IPS DF 19.7 (cell line): ENCODE measurements around the gene PRKCE.
"Not testable (repeated sequence)": the region's sequence is repeated elsewhere in the genome, so short reads cannot be mapped to it uniquely, and the experiment has no call there.

Experiments used
- DNase-seq: peaks from one replicate; pipeline ENCODE4 v3.0.0-alpha.2; 2013; ENCODE audit warnings: low read depth, low spot score

PRKCE gene

DNA sequence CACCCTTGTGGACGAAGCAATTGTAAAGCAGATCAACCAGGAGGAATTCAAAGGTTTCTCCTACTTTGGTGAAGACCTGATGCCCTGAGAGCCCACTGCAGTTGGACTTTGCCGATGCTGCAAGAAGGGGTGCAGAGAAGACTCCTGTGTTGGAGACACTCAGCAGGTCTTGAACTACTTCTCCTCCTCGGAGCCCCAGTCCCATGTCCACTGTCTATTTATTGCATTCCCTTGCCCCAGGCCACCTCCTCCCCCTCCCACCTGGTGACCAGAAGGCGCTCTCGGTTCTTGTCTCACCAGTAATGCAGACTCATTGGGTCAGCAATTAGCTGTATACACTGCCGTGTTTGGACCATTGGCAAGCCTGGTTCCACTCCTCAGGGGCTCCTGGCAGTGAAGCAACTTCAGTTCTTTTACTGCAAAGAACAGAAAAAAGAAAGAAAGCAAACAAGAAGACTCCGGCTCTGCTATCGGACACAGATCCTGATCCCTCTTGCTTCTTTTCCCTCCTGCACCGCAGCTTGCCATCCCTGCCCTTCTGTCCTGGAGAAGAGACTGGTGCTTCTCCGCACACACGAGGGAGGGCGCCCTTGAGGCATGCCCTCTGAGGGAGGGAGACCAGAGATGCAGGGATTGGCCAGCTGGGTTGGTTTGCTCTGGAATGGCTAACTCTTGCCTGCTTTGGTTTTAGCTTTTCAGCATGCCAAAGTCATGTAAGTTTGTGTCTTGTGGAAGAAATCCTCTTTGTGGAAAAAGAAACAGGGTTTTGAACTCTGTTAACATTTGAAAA, 533.5 kb downstream of the PRKCE start:
- DNase-seq, result peak; percentile 28

DNA sequence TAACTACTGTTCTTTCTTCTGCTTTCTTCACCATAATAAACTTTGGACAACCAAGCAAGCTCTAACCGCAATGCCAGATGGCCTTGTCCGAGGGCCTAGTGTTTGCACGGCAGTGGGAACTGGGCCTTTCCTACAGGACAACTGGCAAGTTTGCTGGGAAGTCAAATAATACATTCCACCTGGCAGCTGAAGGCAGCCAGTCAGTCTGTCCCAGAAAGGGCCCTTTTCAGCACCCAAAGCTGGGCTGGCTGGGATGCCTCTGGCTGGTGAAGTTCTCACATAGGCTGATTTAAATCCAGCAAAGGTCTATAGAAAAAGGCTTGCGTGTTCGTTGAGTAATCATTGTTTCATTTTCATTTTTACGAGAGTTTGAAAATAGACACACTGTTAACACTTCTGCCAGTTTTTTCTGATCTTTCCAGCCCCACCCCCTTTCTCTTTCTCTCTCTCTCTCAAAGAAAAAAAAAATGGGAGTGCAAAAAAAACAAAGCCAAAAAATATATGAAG, 535.7 kb downstream of the PRKCE start:
- DNase-seq, result no peak

DNA sequence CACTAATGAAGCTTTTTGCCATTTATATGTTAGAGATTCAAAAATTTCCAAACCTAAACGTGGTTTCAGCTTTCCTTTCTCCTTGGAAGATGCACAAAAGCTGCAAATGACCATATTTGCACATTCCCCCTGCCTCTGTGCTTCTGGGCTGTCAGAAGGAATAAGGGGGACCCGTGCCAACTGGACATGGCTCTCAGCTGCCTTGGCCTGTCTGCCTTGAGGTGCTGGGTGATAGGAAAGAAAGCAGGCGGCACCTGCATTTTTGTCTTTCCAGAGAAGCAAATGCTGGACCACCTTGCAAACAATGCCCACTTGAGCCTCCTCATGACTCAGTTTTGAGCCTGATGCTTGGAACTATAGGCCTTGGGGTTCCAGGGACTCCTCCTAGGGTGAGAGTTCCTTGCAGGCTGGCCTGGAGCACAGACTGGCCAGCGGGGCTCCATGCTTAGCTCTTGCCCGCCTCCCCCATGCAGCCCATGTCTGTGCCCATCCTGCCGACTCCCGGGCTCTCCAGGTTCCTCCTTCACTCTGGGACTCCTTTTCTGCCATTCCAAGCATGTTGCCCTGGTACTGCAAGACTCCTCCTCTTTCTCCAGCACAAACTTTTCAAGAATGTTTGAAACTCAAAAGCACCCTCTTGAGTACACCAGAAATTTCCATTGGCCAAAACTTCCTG, 536.7 kb downstream of the PRKCE start:
- no peak for DNase-seq

DNA sequence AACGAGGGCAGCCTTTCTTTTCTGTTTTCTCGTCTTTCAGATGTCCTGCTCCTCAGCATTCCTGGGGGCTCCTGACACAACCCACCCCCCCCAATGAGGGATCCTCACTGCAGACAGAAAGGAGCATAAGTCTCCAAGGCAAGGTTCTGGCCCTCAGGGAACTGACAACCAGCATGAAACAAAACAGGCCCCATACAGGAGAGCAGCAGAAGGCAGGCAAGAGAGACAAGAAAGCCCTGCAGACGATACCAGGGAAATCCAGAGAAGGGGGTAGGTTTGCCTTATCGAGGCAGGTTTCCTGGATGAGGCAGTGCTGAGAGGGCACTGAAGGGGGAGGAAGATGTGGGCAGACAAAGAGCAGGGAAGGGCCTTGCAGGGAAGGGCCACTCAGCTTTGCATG, 541.9 kb downstream of the PRKCE start:
- DNase-seq, result no peak

DNA sequence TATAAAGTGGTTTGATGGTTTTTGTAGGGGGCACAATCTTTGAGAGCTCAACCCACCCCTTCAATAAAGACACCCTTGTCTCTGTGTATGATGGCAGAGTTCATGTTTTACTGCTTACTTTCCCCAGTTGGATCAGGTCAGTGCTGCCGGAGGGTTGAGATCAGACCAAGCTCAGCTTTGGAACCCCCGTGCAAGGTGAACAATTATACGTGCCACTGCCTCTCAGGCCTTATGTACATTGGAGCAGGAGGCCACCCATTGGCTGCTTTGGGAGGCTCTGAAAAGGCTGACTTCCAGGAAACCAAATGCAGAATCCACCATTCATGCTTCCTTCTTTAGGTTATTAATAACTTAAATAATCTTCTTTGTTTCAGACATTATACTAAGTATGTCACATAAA, 542.4 kb downstream of the PRKCE start:
- DNase-seq, result no peak

DNA sequence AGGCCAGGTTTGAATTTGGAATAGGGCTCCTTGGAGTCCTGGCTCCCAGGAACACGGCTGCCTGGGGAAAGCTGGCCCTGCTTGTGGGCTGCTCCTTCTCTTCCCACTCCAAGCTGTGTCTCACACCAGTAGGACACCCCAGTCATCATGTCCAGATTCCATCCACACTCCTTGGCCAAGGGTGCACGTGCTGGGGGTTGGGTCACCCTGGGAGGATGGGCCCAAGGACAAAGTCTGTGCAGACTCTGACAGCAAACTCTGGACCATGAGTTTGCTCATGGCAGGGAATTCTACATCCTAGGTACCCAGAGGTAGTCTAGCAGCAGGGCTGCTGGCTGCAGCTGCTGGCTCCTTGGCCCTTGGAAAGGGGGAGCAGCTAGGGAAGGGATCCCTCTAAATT, 543.4 kb downstream of the PRKCE start:
- no peak for DNase-seq

DNA sequence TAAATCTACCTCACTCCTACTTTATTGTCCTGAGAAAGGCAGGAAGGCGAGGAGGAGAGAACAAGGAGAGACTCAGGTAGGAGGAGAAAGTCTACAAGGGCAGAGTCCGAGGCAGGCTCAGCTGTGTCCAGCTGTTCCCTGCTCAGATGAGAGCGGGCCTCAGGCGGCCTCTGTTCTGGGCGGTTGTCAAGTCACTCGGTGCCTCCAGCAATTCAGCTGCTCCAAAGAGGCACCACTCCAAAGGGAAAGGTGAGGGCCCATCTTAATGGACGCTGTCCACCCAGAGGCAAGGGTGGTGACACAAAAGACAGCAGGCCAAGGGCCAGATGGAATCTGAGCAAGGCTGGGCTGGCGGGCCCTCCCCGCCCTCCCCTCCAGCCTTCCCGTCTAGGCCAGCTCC, 544.3 kb downstream of the PRKCE start:
- no peak for DNase-seq

DNA sequence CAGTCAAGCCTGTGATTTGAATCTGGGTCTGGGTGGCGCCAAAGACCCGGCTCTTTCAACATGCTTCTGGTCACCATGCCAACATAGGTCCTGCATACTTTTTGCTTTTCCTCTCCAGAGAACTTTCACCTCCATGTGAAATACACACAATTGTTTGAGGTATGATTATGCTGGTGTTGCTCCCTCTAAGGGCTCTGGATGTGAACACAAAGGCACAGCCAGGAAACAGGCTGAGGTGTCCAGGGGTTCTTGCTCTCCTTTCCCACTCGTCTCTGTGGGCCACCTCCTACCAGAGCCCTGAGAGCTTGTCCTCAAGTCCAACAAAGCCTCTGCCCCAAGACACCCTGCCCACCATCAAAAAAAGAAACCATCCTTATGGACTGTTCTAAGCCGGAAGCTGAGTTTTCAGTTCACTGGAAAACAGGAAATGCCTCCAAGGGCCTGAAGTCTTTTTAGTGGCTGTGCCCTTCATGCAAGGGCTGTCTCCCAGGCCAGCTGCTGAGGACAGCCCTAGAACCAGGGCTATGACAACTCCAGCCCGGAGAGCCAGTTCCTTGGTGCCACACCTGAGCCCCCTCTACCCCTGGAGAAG, 545.5 kb downstream of the PRKCE start:
- DNase-seq, result no peak

DNA sequence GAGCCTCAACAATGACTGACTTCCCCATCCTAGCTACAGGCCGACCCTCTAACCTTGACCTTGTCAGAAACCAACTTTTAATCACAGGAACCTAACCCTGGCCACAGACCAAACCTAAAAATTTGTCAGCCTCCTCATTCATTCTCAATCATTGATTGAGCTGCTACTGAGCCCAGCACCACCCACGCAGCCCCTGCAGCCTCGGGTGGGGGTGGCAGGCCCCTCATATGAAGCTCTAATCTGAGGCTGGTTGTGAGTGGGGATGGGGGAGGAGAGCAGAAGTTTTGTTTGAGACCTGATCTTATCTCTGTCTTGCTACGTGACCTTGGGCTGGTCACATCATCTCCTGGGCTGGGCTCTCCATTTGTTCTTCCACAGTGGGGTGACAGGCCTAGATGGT, 546.2 kb downstream of the PRKCE start:
- no peak for DNase-seq

DNA sequence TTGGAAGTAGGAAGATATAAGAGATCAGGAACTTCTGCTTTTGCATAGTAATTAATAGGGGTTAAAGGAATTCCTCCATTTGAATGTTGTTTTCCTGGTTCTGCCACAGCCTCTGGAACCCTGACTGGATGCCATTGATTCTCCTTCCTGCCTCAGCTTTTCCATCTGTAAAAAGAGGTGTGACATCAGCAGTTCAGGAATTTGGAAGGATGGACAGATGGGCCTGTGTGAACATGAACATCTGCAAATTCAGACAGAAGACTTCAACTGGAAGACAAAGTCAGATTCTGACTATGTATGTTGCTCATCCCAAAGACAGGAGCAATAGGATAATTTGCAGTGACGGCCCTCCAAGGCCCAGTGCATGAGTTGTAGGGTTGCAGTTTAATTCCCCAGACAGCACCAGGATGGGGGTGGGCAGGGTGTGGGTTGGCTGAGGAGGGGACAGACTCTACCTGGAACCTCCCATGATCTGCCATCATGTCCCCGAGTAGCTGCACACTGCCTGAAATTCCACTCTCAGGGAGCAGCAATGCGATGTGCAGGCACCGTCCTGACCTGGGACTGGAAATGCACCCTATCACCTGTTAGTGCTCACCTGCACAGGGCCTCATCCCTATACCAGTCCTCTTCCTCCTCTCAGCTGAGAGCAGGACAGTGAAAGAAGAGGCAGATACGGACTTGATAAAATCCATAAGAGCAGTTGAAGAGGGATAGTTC, 546.8 kb downstream of the PRKCE start:
- no peak for DNase-seq

DNA sequence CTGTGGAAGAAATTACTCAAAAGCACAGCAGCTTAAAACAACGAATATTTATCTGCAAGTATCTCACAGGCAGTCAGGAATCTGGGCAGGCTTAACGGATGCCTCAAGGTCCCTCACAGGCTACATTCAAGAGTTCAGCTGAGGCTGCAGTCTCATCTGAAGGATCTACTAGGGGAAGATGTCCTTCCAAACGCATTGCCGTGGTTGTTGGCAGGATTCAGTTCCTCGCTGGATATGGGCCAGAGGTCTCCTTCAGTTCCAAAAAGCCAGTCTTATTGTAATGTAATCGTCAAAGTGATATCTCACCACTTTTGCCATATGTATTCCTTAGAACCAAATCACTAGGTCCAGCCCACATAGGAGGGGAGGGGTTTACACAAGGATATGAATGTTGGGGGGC, 547.5 kb downstream of the PRKCE start:
- no peak for DNase-seq

DNA sequence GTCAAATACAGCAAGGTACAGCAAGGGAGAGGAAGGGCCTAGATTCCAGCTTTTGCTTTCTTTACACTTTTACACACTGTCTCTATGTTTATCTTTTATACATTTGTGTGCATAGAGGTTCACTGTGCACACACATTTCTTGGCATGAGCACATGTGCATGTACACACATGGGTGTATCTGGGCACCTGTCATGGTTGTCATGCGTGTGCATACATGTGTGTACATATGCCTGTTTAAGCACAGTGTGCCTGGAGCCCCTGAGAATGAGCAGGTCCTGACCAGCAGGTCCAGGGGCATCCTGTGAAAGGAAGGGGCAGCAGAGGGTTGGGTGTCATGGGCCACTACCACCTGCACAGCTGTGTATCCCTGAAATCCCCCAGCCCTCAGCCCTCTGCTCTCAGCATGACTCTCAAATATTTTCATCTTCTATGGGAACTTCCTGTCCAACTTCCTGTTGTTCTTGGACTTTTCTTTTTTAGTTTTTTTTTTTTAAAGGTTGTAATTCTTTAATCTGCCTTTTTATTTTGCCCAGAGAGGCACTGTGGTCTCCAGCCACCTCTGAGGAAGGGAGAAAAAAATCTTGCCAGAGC, 548.7 kb downstream of the PRKCE start:
- DNase-seq, result no peak

DNA sequence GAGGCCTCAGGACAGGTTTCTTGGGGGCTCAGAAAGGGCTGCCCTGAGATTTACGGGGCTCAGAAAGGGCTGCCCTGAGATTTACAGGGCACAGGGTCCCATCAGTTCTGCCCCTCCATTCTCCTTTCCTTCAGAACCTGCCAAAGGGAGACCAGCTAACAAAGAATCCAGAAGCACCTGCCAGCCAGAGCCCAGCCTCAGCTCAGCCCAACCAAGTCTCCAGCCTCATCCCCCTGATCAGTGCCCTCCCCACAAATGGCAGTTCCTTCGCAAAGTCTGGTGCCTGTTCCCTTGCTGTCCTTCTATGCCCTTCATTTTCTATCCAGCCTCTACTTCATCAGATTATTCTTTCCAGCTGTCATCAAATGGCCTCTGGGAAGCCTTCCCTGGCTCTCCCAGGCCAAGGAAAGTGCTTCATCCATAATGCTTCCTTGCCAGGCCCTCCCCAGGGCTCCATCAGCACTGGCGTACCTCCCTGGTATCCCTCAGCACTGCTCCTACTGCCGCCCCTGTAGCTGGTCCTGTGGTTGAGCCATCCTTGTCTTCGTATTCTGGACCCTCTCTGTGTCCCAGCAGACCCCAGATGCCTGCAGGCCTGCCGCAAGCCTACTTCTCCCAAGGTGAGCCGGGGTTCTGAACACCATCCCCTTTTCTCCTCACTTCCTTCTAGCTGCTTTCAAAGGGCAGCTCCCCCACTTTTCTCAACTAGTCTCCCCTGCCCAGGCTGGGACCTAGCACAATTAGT, 549.6 kb downstream of the PRKCE start:
- DNase-seq, result no peak

DNA sequence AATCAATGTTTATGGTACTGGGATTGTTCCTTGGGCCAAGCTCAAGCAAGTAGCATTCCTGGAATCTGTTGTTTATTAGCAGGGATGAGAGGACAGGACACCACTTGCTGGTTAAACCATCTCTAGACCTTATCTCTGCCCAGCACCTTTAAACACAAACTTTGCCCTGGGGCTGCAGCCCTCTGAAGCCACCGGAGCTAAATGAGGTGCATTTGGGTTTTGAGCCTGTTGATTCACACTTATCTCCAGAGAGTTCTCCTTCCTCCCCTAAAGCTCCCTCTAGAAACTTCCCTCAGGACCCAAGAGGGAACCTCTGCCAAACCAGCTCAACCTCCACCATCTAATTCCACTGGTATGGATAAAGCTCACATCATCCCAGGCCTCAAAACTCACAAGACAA, 551.0 kb downstream of the PRKCE start:
- DNase-seq, result no peak

DNA sequence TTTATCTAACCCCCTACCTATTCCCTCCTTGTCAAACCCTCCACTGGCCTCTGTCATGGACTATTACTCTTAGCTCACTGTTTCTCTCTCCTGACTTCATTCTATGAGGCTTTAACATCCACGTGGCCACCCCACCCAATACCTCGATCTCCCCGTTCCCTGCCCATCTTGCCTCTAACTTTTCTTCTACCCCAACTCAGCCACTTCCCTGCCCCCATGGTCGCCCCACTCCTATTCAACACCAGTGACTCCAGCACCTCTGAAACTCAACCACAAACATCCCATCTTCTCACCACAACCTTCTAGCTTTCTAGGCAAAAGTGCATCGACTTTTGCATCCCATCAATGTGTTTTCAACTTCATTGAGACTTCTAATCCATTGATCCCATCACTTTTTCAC, 551.5 kb downstream of the PRKCE start:
- no peak for DNase-seq

DNA sequence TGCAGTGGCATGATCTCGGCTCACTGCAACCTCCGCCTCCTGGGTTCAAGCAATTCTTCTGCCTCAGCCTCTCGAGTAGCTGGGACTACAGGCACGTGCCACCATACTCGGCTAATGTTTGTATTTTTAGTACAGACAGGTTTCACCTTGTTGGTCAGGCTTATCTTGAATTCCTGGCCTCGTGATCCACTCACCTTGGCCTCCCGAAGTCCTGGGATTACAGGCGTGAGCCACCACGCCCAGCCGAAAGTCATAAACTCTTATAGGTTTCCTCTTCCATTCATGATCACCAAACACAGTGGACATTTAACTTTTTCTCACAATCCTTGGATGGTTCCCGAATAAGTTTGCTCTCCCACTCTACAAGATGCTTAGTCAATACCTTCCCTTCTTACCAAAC, 552.2 kb downstream of the PRKCE start:
- DNase-seq, result not testable (repeated sequence)

DNA sequence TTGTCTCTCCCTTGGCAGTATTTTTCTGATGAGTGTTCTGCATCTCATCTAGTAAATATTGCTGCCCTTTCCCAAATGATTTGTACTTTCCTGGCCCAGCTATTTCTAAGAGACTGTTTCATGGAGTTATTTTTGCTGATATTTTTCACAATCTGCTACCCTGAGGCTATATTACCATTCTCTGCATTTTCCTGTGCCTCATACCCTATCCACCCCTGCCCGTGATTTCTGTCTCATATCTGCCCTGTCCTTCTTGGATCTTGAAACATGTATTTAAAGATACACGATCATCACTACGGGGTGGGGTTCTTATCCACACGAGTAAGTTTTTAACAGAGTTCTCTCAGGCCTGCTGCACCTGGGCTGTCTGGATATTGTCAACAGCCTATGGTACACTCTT, 556.1 kb downstream of the PRKCE start:
- no peak for DNase-seq

DNA sequence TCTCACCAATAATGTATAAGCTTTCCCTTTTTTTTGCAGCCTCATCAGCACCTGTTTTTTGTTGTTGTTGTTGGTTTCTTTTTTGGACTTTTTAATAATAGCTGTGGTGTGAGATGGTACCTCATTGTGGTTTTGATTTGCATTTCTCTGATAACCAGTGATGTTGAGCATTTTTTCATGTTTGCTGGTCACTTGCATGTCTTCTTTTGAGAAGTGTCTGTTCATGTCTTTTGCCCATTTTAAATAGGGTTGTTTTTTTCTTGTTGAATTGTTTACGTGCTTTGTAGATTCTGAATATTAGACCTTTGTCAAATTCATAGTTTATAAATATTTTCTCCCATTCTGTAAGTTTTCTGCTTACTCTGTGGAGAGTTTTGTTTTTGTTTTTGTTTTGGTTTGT, 557.3 kb downstream of the PRKCE start:
- no peak for DNase-seq

DNA sequence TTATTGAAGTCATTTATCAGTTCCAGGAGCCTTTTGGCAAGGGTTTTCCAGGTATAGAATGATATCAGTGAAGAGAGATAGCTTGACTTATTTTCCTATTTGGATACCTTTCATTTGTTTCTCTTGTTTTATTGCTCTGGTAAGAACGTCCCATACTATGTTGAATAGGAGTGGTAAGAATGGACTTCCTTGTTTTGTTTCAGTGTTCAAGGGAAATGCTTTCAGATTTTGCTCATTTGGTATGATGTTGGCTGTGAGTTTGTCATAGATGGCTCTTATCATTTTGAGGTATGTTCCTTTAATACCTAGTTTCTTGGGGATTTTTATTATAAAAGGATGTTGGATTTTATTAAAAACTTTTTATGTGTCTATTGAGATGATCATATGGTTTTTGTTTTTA, 558.6 kb downstream of the PRKCE start:
- no peak for DNase-seq

DNA sequence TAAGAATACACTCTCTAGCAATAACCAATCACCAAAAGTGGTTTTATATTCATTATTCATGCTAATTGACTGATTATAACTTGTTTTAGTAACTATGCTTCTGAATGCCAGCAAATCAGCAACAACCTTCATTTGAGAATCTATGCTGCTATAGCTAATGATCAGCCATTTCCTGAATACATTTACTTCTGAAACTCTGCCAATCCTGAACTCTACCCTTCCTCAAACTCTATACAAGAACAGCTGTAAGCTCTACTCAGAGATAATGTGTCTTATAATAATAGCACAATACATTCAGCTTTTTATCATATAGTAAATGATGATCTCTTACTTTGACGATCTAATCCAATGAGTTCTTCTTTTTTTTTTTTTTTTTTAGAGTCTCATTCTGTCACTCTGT, 560.0 kb downstream of the PRKCE start:
- DNase-seq, result no peak

DNA sequence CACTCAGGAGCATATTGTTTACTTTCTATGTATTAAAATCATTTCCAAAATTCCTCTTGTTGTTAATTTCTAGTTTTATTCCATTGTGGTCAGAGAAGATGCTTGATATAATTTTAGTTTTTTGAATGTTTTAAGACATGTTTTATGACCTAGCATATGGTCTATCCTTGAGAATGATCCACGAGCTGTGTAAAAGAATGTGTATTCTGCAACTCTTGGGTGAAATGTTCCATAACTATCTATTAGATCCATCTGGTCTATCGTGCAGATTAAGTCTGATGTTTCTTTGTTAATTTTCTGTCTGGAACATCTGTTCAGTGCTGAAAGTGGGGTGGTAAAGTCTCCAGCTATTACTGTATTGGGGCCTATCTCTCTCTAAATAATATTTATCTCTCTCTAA, 562.4 kb downstream of the PRKCE start:
- DNase-seq, result no peak
